AG09319 (cell line): ENCODE results near the gene LPP.

Experiments
- DNase-seq: peaks from one replicate; pipeline ENCODE4 v3.0.0-alpha.2; 2010; ENCODE audit warnings: low read depth; ENCODE audit errors: extremely low read depth
- TF ChIP-seq, protein P1 (sequence below): IDR thresholded peaks from 2 replicates; pipeline ENCODE4 v1.5.1; 2011; ENCODE audit warnings: low read depth, mild to moderate bottlenecking, inconsistent platforms, low read length, moderate library complexity

Gene LPP

GRCh38 chr3:188397766-188398705 is 244.1 kb downstream of the LPP start:
- TF ChIP-seq, protein P1, sequence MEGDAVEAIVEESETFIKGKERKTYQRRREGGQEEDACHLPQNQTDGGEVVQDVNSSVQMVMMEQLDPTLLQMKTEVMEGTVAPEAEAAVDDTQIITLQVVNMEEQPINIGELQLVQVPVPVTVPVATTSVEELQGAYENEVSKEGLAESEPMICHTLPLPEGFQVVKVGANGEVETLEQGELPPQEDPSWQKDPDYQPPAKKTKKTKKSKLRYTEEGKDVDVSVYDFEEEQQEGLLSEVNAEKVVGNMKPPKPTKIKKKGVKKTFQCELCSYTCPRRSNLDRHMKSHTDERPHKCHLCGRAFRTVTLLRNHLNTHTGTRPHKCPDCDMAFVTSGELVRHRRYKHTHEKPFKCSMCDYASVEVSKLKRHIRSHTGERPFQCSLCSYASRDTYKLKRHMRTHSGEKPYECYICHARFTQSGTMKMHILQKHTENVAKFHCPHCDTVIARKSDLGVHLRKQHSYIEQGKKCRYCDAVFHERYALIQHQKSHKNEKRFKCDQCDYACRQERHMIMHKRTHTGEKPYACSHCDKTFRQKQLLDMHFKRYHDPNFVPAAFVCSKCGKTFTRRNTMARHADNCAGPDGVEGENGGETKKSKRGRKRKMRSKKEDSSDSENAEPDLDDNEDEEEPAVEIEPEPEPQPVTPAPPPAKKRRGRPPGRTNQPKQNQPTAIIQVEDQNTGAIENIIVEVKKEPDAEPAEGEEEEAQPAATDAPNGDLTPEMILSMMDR, result no peak

DNA sequence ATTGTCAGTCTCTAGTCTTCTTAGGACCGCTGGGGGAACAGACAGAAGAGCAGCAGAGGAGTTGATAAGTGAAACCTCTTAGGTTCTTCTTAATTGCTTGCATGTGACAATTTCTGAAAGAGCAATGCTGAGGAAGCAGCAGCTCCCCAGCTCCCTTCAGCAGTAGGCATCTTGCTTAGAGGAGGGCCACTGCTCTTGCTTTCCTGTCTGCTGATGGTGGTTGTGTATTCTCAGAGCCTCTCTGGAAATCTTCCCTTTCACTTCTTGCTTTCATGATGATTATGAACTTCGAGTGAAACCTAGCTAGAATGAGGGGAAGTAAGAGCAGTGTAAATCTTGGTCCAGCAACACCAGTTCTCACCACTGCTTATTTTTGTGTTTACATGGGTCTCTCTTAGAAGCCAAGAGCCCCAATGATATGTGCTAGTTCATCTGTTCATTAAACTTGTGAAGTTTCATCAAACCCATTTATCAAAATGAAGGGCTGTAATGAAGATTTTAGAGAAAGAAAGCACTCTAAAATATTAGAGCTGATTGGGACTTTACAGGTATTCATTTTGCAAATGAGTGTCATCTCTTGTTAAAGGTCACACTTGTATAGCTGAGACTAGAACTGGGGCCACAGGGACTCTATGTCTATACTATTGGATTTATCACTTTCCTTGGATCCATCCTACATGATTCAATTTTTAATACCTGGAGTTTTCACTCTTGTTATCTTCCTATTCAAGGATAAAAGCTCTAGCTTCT is 246.7 kb downstream of the LPP start:
- TF ChIP-seq, protein P1, result no peak
- no peak for DNase-seq

More at GRCh38 chr3:188397766-188398705, 244.1 kb downstream of the LPP start:
- no peak for DNase-seq

DNA sequence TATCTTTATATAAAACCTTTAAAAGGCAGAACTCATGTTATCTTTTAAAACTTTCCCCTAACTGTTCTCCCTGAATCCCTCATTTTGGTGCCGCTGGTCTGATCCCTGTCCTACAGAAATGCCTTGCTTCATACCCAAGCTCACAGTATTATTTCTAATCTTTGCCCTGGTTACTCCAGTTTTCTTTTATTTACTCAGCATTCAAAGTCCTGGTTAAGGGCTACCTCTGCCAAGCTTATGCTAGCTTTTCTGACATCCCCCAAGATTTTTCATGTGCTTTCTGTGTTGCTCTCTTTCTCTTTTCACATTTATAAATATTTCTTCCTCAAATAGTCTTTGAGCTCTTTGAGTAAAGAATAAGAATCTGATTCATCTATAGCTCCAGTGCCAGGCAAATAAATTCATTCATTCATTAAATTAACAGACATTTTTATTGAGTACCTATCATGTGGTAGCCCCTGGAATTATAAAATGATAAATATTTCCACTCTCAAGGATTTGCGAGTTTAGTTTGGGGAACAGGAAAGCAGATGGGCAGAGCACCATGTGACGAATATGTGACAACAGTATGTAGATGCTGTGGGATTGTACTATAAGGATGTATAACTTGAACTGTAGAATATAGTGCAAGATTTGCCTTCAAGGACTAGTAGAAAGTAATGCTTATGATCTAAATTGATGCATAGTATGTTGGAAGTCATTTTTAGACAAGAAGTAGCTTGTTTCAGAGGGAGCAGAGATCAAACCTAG is 247.5 kb downstream of the LPP start:
- no peak for DNase-seq
- TF ChIP-seq, protein P1, result no peak

DNA sequence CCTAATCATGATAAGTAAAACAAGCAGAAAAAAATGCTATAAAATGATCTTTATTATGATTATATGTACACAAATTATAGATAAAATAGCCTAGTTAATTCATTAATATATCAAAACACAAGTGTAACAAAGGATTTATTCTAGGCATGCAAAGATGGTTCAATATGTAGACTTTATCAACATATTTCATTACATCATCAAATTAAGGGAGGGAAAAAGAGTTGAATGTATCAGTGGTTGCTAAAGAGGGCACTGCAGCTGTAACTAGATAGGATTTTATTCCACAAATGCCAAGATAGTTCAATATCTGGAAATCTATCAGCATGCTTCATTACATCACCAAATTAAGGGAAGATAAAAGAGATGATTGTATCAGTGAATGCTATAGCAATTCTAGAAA is 248.3 kb downstream of the LPP start:
- DNase-seq, result no peak
- TF ChIP-seq, protein P1, result no peak

- TF ChIP-seq, protein P1, result no peak
- DNase-seq, result no peak
These were observed 249.4 kb downstream of the LPP start for GRCh38 chr3:188403404-188403803.

DNA sequence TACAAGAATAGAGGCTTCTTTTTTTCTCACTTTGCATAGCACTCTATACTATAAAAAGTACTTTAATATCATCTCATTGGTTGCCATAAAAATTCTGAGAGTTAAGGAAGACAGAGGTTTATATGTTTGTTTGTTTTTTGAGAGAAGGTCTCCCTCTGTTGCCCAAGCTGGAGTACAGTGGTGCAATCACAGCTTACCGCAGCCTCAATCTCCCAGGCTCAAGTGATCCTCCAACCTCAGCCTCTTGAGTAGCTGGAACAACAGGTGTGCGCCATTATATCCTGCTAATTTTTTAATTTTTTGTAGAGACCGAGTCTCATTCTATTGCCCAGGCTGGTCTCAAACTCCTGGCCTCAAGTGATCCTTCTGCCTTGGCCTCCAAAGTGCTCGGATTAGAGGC is 250.2 kb downstream of the LPP start:
- TF ChIP-seq, protein P1, result no peak
- DNase-seq, result no peak

GRCh38 chr3:188404701-188405100 is 250.7 kb downstream of the LPP start:
- no peak for DNase-seq
- TF ChIP-seq, protein P1, result no peak
